GM12891 (cell line): ENCODE results near the gene HUWE1.

Experiments
- PAX5 ChIP-seq: IDR thresholded peaks from 2 replicates; pipeline ENCODE4 v1.6.1; 2011; ENCODE audit warnings: low read length, moderate library complexity, mild to moderate bottlenecking; ENCODE audit not compliant: insufficient read depth, severe bottlenecking
- POLR2A ChIP-seq: IDR thresholded peaks from 2 replicates; pipeline ENCODE4 v1.6.1; 2011; ENCODE audit warnings: low read depth, low read length, control low read depth
- POLR2AphosphoS5 ChIP-seq: IDR thresholded peaks from 2 replicates; pipeline ENCODE4 v1.6.1; 2011; ENCODE audit warnings: low read depth, low read length, control low read depth
- POU2F2 ChIP-seq: IDR thresholded peaks from 2 replicates; pipeline ENCODE4 v1.6.1; 2011; ENCODE audit warnings: low read depth, mild to moderate bottlenecking, control low read depth, low read length, moderate library complexity
- SPI1 ChIP-seq: IDR thresholded peaks from 2 replicates; pipeline ENCODE4 v1.6.1; 2011; ENCODE audit warnings: low read depth, low read length, control low read depth
- TAF1 ChIP-seq: IDR thresholded peaks from 2 replicates; pipeline ENCODE4 v1.6.1; 2011; ENCODE audit warnings: low read depth, low read length, control low read depth

GRCh38 chrX:53728506-53728905 lies 42.0 kb upstream of the HUWE1 start:
- TF ChIP-seq POLR2AphosphoS5 (no peak), POLR2A (no peak), TAF1 (no peak), POU2F2 (no peak), SPI1 (no peak), PAX5 (no peak)
